Mesenchymal stem cell (in vitro differentiated cells and primary cell): ENCODE measurements around the gene DRC7.

Source experiments
- DNase-seq: peaks from one replicate; pipeline ENCODE4 v3.0.0-alpha.2; 2013
- H2AFZ ChIP-seq: one replicate; pipeline ENCODE4 v1.6.1; 2013; ENCODE audit warnings: low read depth, mild to moderate bottlenecking, control low read depth, inconsistent platforms, low read length, moderate library complexity
- H2AK5ac ChIP-seq: 2 replicates; pipeline ENCODE4 v1.6.1; 2013; ENCODE audit warnings: low read length, moderate library complexity, mild to moderate bottlenecking, inconsistent platforms; ENCODE audit not compliant: severe bottlenecking
- H2BK120ac ChIP-seq: one replicate; pipeline ENCODE4 v1.6.1; 2013; ENCODE audit warnings: low read depth, mild to moderate bottlenecking, inconsistent platforms, low read length, moderate library complexity
- H2BK12ac ChIP-seq, 2 experiments: one replicate each; pipeline ENCODE4 v1.6.1; 2013; ENCODE audit warnings: inconsistent platforms in 2 of 2, low read length in 2 of 2, mild to moderate bottlenecking in 2 of 2, moderate library complexity in 2 of 2, control low read depth in 1 of 2
- H2BK15ac ChIP-seq: one replicate; pipeline ENCODE4 v1.6.1; 2013; ENCODE audit warnings: mild to moderate bottlenecking, low read depth, inconsistent platforms; ENCODE audit not compliant: poor library complexity, severe bottlenecking
- H2BK5ac ChIP-seq: 2 replicates; pipeline ENCODE4 v1.6.1; 2013; ENCODE audit warnings: low read depth, mild to moderate bottlenecking, low read length, control low read depth, inconsistent platforms; ENCODE audit not compliant: poor library complexity, severe bottlenecking
- H3K14ac ChIP-seq, 2 experiments: one replicate each; pipeline ENCODE4 v1.6.1; 2013; ENCODE audit warnings: inconsistent platforms in 2 of 2, low read length in 2 of 2, control low read depth in 1 of 2, mild to moderate bottlenecking in 1 of 2, moderate library complexity in 1 of 2
- H3K18ac ChIP-seq, 2 experiments: one replicate each; pipeline ENCODE4 v1.6.1; 2013; ENCODE audit warnings: inconsistent platforms in 2 of 2, low read length in 2 of 2, control low read depth in 1 of 2, low read depth in 1 of 2, mild to moderate bottlenecking in 1 of 2
- H3K23ac ChIP-seq, 2 experiments: one replicate each; pipeline ENCODE4 v1.6.1; 2013; ENCODE audit warnings: inconsistent platforms in 2 of 2, low read length in 2 of 2, mild to moderate bottlenecking in 2 of 2, moderate library complexity in 2 of 2, control low read depth in 1 of 2
- H3K27ac ChIP-seq: 2 replicates; pipeline ENCODE4 v1.5.1; 2013; ENCODE audit warnings: mild to moderate bottlenecking, moderate library complexity, low read length, control low read depth, inconsistent platforms; ENCODE audit not compliant: poor library complexity, severe bottlenecking
- H3K27me3 ChIP-seq, 2 experiments: 2 replicates each; pipeline versions ENCODE4 v1.6.1 to v1.7.0; 2013; ENCODE audit warnings: low read length in 2 of 2, mild to moderate bottlenecking in 2 of 2, moderate library complexity in 2 of 2, control low read depth in 1 of 2, inconsistent platforms in 1 of 2; ENCODE audit not compliant: control insufficient read depth in 1 of 2, insufficient read depth in 1 of 2
- H3K36me3 ChIP-seq, 2 experiments: 2 replicates each; pipeline versions ENCODE4 v1.6.1 to v1.7.0; 2013; ENCODE audit warnings: low read length in 2 of 2, control low read depth in 1 of 2, inconsistent platforms in 1 of 2, low read depth in 1 of 2, mild to moderate bottlenecking in 1 of 2; ENCODE audit not compliant: insufficient read depth in 2 of 2, control insufficient read depth in 1 of 2
- H3K4ac ChIP-seq, 2 experiments: one replicate each; pipeline ENCODE4 v1.6.1; 2013; ENCODE audit warnings: inconsistent platforms in 2 of 2, low read length in 2 of 2, mild to moderate bottlenecking in 2 of 2, moderate library complexity in 2 of 2, control low read depth in 1 of 2, low read depth in 1 of 2
- H3K4me1 ChIP-seq: 2 replicates; pipeline ENCODE4 v1.6.1; 2013; ENCODE audit warnings: low read depth, low read length, control low read depth; ENCODE audit not compliant: control insufficient read depth, insufficient read depth
- H3K4me2 ChIP-seq: 2 replicates; pipeline ENCODE4 v1.6.1; 2013; ENCODE audit warnings: low read length, mild to moderate bottlenecking, inconsistent platforms; ENCODE audit not compliant: poor library complexity, severe bottlenecking
- H3K4me3 ChIP-seq, 2 experiments: 2 replicates each; pipeline versions ENCODE4 v1.5.1 to v1.7.0; 2013; ENCODE audit warnings: low read length in 2 of 2, mild to moderate bottlenecking in 2 of 2, control low read depth in 1 of 2, low read depth in 1 of 2; ENCODE audit not compliant: insufficient read depth in 1 of 2
- H3K79me1 ChIP-seq: replicated peaks from 2 replicates; pipeline ENCODE4 v1.6.1; 2013; ENCODE audit warnings: mild to moderate bottlenecking, control low read depth, low read length, inconsistent platforms; ENCODE audit not compliant: poor library complexity, severe bottlenecking
- H3K9ac ChIP-seq: 2 replicates; pipeline ENCODE4 v1.7.0; 2013; ENCODE audit warnings: mild to moderate bottlenecking, low read length, moderate library complexity
- H3K9me3 ChIP-seq: 2 replicates; pipeline ENCODE4 v1.7.0; 2013; ENCODE audit warnings: mild to moderate bottlenecking, low read length; ENCODE audit not compliant: control insufficient read depth
- H4K8ac ChIP-seq: one replicate; pipeline ENCODE4 v1.6.1; 2013; ENCODE audit warnings: inconsistent platforms, mild to moderate bottlenecking, low read length, moderate library complexity
- H4K91ac ChIP-seq: one replicate; pipeline ENCODE4 v1.6.1; 2013; ENCODE audit warnings: mild to moderate bottlenecking, low read length, inconsistent platforms
- WGBS: methylation state at CpG from one replicate; pipeline ENCODE4 v1.1.7; 2013; ENCODE audit warnings: mixed read lengths; 5-methylcytosine and 5-hydroxymethylcytosine counted together

Gene DRC7

GRCh38 chr16:57714047-57714446 lies 19.4 kb downstream of the DRC7 start:
- H3K4me1 ChIP-seq: no peaks in the 10 kb centered on the region
- H3K4me3 ChIP-seq: no peak overlapping the region
- 88% methylated on average over 6 of the region's 6 CpGs for WGBS
- no peaks in the 10 kb centered on the region for H3K79me1 ChIP-seq
- DNase-seq: no peak
- no peak overlapping the region for H3K27ac ChIP-seq
- H3K27me3 ChIP-seq: peaks cover 23 to 68% of the 10 kb centered on the region in 2 experiments
- no peaks in the 10 kb centered on the region for H3K36me3 ChIP-seq
- no peak overlapping the region for H3K14ac ChIP-seq
- no peak overlapping the region for H2BK5ac ChIP-seq
- H2BK15ac ChIP-seq: no peak overlapping the region
- no peak overlapping the region for H4K8ac ChIP-seq
- no peak overlapping the region for H3K4ac ChIP-seq
- H3K9me3 ChIP-seq: no peaks in the 10 kb centered on the region
- H2BK120ac ChIP-seq: no peak overlapping the region
- H3K18ac ChIP-seq: no peak overlapping the region
- H3K23ac ChIP-seq: no peak overlapping the region
- H4K91ac ChIP-seq: no peak overlapping the region
- H3K9ac ChIP-seq: no peak overlapping the region
- H2BK12ac ChIP-seq: no peak overlapping the region
- H2AK5ac ChIP-seq: no peak overlapping the region
- no peak overlapping the region for H2AFZ ChIP-seq
- H3K4me2 ChIP-seq: no peak overlapping the region

GRCh38 chr16:57720142-57720575 lies 25.6 kb downstream of the DRC7 start:
- H3K9ac ChIP-seq: no peak overlapping the region
- H2AFZ ChIP-seq: no peak overlapping the region
- WGBS: 74% methylated on average over 3 of the region's 3 CpGs
- no peak overlapping the region for H2BK15ac ChIP-seq
- H4K8ac ChIP-seq: no peak overlapping the region
- no peak overlapping the region for H4K91ac ChIP-seq
- no peak overlapping the region for H3K23ac ChIP-seq
- no peak overlapping the region for H3K27ac ChIP-seq
- no peak overlapping the region for H2AK5ac ChIP-seq
- H2BK12ac ChIP-seq: no peak overlapping the region
- H3K4me3 ChIP-seq: no peak overlapping the region
- no peaks in the 10 kb centered on the region for H3K4me1 ChIP-seq
- no peak overlapping the region for H3K4ac ChIP-seq
- no peaks in the 10 kb centered on the region for H3K79me1 ChIP-seq
- no peak overlapping the region for H3K4me2 ChIP-seq
- no peaks in the 10 kb centered on the region for H3K36me3 ChIP-seq
- H3K27me3 ChIP-seq: peaks cover 0 to 31% of the 10 kb centered on the region in 2 experiments
- no peak overlapping the region for H2BK120ac ChIP-seq
- H3K18ac ChIP-seq: no peak overlapping the region
- no peak overlapping the region for H3K14ac ChIP-seq
- DNase-seq: peak; percentile 55
- no peaks in the 10 kb centered on the region for H3K9me3 ChIP-seq
- no peak overlapping the region for H2BK5ac ChIP-seq

- Histone ChIP-seq H3K18ac (no peak overlapping the region), H3K27ac (no peak overlapping the region), H3K4me2 (no peak overlapping the region), H2AFZ (no peak overlapping the region), H2BK5ac (no peak overlapping the region), H3K9me3 (no peaks in the 10 kb centered on the region), H3K23ac (no peak overlapping the region), H3K9ac (no peak overlapping the region), H3K79me1 (no peaks in the 10 kb centered on the region), H3K4me3 (no peak overlapping the region), H3K27me3 (peaks cover 0 to 25% of the 10 kb centered on the region in 2 experiments), H2BK12ac (no peak overlapping the region), H4K91ac (no peak overlapping the region), H3K14ac (no peak overlapping the region), H3K4me1 (no peaks in the 10 kb centered on the region), H4K8ac (no peak overlapping the region), H2AK5ac (no peak overlapping the region), H3K36me3 (no peaks in the 10 kb centered on the region), H2BK120ac (no peak overlapping the region), H2BK15ac (no peak overlapping the region), H3K4ac (no peak overlapping the region)
- DNase-seq: no peak
- WGBS: 73% methylated on average over 11 of the region's 17 CpGs
Observed at GRCh38 chr16:57721356-57722209, 27.0 kb downstream of the DRC7 start.

GRCh38 chr16:57722210-57722499 lies 27.5 kb downstream of the DRC7 start:
- Histone ChIP-seq H2BK5ac (no peak overlapping the region), H3K36me3 (no peaks in the 10 kb centered on the region), H3K9ac (no peak overlapping the region), H2BK12ac (no peak overlapping the region), H3K4me3 (no peak overlapping the region), H3K23ac (no peak overlapping the region), H3K4me2 (no peak overlapping the region), H2AFZ (no peak overlapping the region), H3K9me3 (no peaks in the 10 kb centered on the region), H3K4me1 (no peaks in the 10 kb centered on the region), H3K18ac (no peak overlapping the region), H2AK5ac (no peak overlapping the region), H3K27me3 (peaks cover 0 to 19% of the 10 kb centered on the region in 2 experiments), H4K8ac (no peak overlapping the region), H3K27ac (no peak overlapping the region), H3K4ac (no peak overlapping the region), H4K91ac (no peak overlapping the region), H2BK120ac (no peak overlapping the region), H2BK15ac (no peak overlapping the region), H3K14ac (no peak overlapping the region), H3K79me1 (no peaks in the 10 kb centered on the region)
- 94% methylated on average over 2 of the region's 2 CpGs for WGBS
- DNase-seq: no peak
